HG03095 (cell line): Measurements from ENCODE around the gene UCN2.

ENCODE experiments used
- ATAC-seq: cut with Tn5 transposase; IDR thresholded peaks from one replicate; pipeline ENCODE4 v1.9.1; 2021; ENCODE audit warnings: moderate library complexity; ENCODE audit not compliant: unreplicated experiment

UCN2 gene

GRCh38 chr3:48563382-48563918, at the start of gene UCN2:
TSS of gene UCN2 (minus strand) at chr3:48563781. CDS start at chr3:48563124, 657 bp downstream.
- no peak for ATAC-seq

GRCh38 chr3:48612309-48612708, 48.7 kb upstream of the UCN2 start:
- no peak for ATAC-seq

DNA sequence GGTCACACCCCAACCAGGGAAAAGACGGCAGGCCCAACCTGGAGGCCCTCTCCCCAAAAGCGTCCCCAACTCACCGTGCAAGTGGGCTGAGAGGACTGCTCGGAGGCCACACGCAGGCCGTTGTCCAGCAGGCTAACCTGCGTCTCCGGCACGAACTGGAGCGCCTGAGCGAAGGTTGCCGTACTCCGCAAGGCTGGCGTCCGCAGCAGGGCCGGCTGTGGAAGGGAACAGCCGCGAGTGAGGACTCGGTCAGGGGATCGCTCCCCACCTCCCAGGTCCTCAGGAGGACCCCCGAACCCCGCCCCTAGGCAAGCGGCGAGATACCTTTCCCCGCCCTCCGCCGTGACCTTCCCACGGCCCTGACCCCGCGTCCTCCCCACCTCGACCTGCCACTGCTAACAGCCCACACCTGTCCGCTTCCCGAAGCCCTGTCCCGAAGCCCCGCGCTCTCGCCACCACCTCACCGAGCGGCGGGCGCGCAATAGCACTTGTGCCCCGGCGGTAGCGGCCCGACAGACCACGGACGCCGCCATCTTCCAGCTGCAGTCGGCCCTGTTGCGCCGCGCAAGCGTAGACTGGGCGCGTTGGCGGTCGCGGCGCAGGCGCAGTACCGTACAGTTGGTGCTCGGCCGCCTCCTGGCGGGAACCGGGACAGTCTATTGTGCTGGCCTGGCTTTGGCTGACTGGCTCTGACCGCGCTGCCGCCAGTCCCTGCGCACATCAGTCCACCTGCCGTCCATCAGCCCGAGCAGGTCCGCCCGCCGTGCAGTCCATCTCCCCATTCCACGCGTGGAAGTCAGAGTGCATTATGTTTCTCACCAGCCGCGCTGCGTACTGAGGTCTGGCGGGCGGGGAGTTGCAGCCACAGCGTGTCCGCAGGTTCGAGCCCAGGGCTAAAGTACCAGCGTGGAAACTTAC, 45.8 kb upstream of the UCN2 start, which contains the start of gene UQCRC1:
Gene UQCRC1, minus strand, starts transcription at position 559 of the 918 bp plus-strand sequence. Its CDS starts 26 bp downstream, at position 533.
- ATAC-seq = peak; percentile 97

DNA sequence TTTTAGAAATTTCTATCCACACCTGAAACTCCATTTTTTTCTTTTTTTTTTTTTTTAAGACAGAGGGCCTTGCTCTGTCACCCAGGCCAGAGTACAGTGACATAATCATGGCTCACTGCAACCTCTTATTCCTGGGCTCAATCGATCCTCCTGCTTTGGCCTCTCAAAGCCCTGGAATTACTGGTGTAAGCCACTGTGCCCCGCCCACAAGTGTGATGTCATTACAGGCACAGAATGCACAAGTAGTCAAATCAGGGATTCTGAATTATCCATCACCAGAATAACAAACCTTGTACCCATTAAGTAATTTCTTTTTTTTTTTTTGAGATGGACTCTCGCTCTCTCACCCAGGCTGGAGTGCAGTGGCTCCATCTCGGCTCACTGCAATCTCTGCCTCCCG, 43.9 kb upstream of the UCN2 start:
- ATAC-seq = no peak

GRCh38 chr3:48601622-48601994, 38.0 kb upstream of the UCN2 start:
- no peak for ATAC-seq

DNA sequence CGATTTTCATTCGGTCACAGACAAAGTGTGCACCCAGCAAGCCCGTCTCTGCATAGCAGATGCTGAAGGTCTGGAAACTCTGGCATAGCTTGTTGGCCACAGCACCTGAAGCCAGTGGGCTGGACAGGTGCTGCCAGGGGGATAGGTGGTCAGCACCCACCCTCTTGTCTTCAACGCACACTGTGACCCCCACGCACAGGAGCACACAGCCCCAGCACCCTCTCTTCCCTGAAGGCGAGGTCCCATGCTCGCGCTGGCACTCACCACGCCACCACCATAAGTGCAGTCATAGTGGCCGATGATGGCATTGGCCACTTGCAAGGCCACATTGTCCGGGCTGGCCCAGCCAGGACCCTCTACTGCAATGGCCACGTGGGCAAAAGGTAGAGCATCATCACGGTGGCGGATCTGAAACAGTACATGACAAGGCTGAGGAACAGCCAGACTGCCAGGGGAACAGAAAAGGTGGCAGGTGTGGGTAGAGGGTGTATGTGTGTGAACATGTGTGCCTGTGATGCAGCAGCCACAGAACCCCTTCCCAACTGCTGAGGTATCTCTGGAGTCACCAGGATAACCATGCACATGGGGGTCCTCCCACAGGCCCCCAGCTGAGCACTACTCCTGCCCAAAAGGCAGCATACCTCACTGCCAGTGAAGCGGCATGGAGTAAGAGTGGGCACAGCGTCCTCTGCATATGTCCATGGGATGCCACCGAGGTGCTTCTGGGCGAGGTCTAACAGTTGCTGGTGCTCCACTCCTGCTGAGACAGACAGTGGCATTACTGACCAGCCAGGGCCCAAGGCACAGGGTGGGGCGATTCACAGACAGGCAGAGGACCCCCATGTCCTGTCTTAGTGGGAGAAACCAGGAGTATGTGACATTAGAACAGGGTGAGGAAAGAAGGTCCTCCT, 37.4 kb upstream of the UCN2 start:
- ATAC-seq = no peak

GRCh38 chr3:48599509-48600285, 36.1 kb upstream of the UCN2 start:
- no peak for ATAC-seq

DNA sequence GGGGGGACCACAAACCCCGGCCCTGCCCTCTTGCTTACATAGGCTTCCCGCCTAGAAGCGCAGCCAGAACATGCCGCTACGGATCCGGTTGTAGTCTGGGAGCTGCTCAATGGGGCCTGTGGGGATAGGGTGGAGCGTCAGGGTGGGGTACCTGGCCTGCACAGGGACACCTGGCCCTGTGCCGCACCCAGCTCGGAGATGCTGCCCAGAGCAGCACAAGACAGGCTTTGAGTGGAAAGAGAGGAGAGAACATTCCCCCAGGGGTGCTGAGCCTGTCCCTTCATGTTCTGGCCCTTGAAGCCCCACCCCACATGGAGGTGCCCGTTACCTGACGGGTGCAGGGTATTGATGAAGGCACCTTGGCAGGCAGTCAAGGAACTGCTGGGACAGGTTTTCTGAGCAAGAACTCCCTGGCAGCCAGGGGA, 35.5 kb upstream of the UCN2 start:
- ATAC-seq = no peak

DNA sequence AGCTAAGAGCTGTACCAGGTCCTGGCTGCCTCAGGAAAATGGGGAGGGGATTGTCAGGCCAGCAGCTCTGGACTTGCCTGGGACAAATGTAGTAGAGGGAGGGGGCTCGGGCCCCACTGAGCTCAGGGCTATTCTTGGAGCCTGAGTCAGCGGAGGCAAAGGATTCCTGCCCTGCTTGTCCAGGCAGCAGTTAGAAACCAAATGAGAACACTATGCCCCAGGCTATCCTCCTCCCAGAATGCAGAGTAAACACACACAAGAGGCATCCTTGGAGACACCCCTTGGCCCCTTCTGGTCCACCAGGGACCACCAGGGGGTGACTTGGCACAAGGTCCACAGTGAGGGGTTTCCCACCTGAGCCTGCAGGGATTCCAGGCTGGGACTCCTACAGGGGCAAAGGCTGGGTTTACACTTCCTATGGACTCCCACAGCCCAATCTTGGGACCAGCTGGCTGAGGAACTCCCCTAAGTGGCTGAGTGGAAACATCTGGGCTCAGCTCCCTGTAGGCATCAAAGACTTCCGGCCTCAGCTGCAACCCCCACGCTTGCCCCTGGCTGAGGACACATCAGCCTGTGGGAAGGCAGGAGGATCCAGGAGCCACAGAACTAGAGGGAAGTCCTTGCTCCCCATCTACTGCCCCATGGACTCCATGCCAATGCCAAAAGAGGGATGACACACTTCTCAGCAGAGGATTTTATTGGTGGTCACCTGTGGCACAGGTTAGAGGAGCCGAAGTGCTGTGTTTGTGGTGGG, 34.9 kb upstream of the UCN2 start:
- ATAC-seq = no peak

DNA sequence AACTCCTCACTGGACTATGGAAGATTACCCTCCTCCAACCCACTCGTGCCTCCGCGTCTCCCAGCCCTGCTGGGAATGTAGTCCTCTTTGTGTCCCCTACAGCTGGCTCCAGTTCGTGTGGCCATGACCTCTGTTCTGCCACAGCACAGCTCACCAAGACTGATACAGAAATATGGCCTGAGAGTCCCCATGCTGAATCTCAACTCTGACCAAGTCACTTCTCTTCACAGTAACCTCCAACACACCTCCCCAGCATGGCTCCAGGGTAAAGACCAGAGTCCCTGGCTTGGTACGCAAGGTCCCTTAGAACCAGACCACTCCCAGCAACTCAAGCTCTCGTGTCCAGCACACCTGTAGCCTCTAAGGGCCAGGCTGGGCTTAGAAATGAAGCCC, 33.8 kb upstream of the UCN2 start:
- no peak for ATAC-seq

DNA sequence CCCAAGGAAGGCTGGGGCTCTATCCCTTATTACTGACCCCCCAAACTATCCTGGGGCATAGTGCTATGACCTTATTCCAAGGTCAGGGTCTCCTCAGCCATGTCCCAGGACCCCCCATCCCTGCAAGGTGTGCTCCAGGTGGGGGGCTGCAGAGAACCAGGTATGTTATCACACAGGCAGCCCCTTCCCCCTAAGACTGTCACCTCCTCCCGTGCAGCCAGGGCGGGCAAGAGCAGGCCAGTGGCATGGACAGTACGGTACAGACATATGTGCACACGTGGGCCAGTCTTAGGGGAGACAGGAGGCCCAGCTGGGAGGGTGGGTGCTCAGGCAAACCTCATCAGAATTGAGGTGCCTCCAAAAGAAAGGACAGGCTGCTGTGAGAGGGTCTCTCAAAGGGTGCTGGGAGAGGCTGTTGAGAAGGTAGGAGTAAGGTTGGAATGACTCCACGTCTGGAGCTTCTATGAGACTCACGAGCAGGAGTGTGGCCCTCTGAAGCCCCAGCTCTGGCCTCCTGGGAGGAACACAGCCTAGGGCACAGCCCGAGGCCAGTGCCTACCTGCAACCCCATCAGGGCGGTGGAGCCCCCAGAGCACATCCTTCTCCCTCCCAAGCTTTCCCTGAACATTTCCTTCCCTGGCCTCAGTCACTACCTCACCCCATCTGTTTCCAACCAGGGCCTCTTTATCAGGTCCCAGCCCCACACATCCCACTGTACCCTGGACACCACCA, 33.3 kb upstream of the UCN2 start:
- ATAC-seq = no peak

DNA sequence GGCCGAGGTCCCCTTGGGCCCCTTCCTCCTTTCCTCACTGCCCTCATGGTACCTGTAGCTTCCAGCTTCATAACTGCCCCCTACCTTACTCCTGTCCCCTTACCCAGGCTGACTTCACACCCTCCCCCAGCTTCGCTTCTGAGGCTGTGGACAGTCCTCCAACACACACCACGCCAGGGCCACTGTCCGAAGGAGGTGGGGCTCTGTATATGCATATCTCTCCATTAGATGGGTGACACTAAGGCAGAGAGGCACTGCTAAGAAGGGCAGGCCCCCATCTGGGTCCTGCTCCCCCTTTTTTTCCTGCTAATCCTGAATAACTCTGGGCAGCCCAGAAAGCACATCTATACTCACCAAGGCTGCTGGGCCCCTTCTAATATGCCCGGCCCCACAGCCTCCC, 32.6 kb upstream of the UCN2 start:
- ATAC-seq = no peak

GRCh38 chr3:48595526-48596121, 32.0 kb upstream of the UCN2 start:
- no peak for ATAC-seq

GRCh38 chr3:48595075-48595525, 31.5 kb upstream of the UCN2 start, which contains the start of gene COL7A1:
TSS of gene COL7A1 (minus strand) at chr3:48595329. CDS start at chr3:48595159, 170 bp downstream.
- no peak for ATAC-seq

DNA sequence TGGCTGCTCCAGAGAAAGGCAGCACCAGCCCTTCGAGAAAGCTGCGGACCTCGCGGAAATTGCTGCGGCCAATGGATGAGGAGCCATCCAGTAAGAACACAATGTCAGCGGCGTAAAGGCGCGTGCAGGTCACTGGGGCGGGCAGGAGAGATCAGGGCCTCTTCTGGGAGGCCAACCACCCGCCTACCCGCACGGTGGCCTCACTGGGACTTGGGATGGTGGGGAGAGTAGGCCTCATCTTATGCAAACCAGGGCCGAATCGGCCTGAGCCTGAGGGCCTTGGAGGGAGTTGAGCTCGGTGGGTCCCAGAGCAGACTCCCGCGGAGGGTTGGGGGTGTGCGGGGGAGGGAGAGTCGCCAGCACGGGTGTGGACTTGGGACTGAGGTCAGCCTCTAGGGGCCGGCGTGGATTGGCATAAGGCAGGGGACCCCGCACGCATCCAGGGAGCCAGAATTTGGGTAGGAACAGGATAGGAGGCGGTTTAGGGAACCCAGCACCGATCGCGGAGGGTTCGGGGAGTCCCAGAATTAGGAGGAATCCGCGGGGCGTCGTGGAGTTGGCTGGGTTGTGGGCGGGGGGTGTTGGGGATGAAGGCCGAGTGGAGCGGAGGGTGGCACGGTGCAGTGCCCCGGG, 31.0 kb upstream of the UCN2 start:
- ATAC-seq = no peak

DNA sequence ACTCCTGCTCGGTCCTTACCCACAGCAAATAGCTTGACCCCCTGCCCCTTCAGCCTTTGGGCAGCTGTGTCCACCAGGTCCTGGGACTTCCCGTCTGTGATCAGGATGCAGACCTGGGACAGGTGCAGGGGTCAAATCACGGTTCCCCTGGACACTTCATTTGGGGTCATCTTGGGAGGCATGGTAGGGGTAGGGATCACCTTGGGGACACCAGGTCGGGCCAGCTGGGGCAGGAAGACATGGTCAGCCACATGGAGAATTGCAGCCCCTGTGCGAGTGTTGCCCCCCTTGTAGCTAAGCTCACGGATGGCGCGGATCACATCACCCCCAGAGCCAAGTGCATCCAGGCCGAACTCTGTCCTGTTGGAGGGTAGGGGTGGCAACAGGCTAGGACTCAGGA, 29.8 kb upstream of the UCN2 start:
- no peak for ATAC-seq

DNA sequence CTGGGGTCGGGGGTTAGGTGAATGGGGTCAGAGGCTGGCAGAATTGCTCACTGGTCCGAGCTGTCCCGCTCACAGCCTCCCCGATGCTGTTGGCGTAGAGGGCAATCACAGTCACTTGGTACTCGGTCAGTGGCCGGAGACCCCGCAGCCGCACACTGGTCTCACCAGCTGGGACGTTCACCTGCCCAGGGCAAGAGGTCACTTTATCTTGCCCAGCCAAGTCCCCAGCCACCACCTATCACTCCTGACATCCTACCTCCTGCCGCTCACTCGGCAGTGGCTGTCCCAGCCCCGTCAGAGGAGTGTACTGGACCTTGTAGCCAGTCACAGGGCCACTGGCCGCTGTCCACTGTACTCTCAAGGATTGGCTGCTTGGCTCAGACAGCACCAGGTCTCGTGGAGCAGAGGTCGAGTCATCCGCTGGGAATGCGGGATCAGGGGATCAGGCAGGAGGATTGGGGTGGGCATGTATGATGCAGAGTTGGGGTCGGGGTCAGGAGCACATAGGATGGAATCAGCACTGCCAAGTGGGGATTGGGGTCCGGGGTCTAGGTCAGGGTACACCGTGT, 29.0 kb upstream of the UCN2 start:
- ATAC-seq = no peak
